ENCODE measurements around the gene TSPAN31.
"Not testable (repeated sequence)": the region's sequence is repeated elsewhere in the genome, so short reads cannot be mapped to it uniquely, and the experiment has no call there.

TSPAN31 gene

DNA sequence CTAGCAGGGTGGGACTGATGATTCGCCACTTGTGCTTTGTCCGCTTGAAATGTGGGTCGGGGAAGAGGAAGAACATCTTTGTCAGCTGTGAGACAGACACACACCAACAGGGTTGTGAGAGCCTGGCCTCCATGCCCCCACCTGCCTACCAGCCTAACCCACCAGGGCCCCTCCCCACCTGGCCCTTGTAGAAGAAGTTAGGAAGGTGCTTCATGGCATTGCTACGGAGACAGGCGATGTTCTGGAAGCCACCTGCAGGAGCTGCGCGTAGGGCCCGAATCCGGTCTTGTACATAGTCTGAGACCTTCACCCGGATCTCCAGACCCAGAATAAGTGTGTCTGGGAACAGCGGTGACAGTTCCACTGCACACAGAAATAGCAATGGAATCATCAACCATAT lies 24.8 kb downstream of the TSPAN31 start:
- DNase-seq, result no peak

DNA sequence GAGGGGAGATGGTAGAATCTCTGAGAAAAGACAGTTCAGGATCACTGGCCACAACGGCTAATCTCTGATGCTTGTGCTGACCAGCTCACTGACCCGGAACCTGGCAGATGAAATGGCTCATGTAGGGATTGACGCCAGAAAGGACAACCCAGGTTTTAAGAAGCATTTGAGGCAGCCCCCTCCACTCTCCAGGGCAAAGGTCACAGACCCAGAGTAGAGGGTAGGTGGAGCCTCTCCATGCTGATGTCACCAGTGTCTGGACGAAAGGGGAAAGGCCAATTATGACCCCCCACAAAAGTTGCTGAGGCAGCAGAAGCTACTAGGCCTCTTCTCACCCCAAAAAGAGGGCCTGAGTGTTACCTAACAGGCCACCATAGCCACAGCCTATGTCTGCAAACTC lies 25.9 kb downstream of the TSPAN31 start:
- DNase-seq, result no peak

DNA sequence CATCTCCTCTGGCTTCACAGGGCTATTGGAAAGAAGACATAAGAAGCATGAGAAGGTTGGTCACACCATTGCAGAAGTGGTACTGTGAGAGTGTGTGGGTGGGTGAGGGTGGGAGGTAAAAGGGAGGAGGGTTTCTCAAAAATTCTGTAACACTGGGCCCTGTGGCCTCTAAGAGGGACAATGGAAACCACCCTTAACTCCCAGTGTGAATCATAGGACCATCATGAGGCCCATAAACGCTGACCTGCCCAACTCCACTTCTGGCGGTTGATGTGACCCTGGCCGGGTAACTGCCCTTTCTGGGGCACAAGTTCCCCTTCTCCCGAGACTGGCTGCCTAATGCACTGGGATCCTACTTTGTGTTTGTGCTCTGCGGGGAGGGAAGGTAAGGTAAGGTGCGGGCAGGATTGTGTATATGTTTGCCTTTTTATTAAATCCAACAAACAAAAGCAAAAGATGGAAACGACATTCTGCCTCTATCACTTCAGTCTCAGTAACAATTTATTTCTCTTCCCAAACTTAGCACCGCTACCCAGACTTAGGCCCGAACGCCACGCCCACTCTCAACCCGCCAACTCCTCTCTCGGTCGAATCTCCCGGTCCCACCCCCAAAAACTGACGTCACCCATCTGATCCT lies 26.5 kb downstream of the TSPAN31 start:
- peak; percentile 81 to 86 for DNase-seq

DNA sequence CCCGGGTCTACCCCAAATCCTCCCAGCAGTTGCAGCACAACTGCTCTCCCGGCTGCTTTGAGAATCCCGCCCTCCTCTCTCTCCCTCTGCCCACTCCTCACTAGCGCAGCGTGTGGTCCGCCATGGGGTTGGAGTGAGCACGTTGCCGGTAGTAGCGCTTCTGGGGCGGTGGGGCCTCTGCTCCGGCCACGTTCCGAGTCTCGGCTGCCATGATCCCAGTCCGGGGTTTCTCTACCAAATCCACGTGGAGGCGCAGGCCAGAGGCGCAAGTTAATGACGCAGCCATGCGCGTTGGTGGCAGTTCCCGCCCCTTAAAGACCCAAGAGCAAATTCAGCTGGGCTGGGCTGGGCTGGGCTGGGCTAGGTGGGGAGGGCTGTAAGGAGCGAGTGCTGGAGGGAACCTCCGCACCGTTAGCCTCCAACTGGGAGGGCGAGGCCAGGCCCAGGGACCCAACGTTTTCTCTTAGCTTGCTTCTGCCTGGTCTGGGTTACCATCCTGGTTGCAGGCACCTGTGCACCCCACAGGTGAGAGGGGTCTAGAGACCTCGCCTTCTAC lies 27.1 kb downstream of the TSPAN31 start, which contains the start of gene METTL1:
Gene METTL1 (minus strand): TSS at position 233 of the 556 bp plus-strand sequence. CDS start 22 bp downstream, at position 211.
- DNase-seq, result peak; percentile 87 to 88

DNA sequence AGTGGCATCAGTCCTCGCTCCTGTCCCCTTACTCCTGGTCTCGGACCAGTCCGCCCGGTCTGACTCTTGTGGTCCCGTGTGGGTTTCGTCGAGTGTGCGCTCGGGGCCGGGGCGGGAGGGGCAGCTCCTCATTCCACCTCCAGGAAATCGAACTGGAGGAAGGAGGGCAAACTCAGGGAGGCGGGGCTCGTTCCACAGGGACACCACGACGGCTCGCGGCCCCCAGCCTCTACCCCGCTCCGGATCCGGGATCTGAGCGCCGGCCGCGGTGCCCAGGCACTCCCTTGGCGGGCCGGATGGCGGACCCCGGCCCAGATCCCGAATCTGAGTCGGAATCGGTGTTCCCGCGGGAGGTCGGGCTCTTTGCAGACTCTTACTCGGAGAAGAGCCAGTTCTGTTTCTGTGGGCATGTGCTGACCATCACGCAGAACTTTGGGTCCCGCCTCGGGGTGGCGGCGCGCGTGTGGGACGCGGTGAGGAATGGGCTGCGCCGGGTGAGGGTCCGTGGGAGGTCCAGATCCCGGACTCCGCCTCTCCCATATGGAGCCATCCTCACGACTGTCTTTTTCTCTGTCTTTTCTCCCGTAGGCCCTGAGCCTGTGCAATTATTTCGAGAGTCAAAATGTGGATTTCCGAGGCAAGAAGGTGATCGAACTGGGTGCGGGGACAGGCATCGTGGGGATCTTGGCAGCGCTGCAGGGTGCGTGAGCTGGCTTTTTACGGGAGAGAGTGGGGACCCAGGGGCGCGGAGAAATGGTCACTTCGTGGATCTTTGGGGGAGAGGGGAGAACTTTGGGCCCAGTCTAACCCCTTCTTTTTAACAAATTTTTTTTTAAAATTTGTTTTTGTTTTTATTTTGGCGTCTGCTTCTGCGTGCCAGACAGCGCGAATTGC lies 27.8 kb downstream of the TSPAN31 start, which contains the start of gene EEF1AKMT3:
Gene EEF1AKMT3 (plus strand): TSS at position 186 of the 894 bp plus-strand sequence. CDS start 111 bp downstream, at position 297.
- peak in 1 of 2 donors; percentile 44 for DNase-seq

DNA sequence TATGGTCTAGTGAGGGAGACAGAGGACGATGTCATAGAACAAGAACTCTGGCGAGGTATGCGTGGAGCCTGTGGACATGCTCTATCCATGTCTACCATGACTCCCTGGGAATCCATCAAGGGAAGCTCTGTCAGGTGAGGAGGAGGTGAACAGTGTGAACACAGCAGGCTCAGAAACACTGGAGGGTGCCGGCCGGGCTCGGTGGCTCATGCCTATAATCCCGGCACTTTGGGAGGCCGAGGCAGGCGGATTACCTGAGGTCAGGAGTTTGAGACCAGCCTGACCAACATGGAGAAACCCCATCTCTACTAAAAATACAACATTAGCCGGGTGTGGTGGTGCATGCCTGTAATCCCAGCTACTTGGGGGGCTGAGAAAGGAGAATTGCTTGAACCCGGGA lies 29.8 kb downstream of the TSPAN31 start:
- not testable (repeated sequence) for DNase-seq

DNA sequence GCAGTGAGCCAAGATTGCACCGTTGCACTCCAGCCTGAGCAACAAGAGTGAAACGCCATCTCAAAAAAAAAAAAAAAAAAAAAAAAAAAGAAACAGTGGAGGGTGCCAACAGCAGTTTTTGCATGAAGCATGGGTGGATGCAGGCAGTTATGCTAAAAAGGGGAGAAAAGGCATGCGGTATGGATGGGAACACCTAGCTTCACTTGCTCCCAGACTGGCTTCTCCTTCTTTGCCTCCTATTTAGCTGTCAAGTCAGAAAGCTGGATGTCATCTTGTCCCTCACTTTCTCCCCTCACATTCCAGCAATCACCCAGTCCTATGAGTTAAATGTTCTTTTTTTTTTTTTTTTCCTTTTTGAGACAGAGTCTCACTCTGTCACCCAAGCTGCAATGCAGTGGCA lies 30.2 kb downstream of the TSPAN31 start:
- DNase-seq, result no peak

DNA sequence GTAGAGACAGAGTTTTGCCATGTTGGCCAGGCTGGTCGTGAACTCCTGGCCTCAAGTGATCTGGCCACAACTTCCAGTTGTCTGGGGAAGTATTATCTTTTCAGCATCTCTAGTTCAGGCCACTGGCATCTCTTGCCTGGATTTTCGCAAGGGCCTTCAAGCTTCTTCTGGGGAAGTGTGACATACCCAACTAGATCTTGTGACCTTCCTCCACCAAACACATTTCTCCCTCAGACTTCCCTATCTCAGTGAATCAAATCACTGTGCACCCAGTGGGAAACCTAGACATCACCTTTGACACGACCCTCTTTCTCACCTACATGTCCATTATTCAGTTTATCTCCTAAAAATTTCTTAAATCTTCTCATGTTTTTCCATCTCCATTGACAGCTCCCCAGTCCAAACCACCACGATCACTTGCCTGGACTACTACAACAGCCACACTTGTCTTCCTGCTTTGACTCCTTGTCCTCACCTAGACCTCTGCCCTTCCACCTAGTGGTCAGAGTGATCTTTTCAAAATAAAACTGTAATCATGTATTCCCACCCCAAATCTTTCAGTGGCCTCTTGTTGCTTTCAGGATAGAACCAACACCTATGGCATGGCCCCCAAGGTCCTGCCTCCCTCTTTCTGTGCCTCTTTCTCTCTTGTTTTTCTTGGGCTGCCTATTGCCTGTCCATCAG lies 30.9 kb downstream of the TSPAN31 start:
- no peak for DNase-seq

DNA sequence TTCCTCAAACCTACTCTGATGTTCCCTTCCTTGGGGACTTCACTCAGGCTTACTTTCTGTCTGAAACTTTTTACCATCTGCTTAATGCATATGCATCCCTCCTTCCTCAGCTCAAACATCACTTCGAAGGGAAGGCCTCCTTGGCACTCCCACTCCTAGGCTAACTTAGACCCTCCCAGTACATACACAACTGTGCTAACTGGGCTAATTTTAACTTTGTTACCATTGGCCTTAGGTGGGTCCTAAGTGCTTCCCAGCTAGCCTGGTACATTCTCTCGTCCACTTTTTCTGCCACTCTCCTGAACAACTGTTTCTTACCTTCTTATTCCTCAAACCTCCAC lies 31.4 kb downstream of the TSPAN31 start:
- DNase-seq, result no peak

DNA sequence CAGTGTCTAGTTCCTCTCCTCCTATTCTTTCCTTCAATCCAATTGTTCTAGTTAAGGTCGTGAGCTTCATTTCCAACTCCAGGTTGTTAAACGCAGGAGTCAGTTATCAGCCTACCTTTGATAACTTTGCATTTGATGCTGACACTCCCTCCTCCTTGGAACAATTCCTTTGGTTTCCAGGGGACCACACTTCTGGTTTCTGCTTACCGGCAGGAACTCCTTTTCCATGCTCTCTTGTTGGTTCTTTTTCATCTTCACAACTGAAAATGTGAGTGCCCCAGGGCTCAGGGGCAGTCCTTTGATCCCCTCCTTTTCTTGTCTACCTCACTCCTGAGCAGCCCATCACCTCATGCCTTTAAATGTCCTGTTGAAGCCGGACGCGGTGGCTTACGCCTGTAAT lies 32.5 kb downstream of the TSPAN31 start:
- no peak for DNase-seq

DNA sequence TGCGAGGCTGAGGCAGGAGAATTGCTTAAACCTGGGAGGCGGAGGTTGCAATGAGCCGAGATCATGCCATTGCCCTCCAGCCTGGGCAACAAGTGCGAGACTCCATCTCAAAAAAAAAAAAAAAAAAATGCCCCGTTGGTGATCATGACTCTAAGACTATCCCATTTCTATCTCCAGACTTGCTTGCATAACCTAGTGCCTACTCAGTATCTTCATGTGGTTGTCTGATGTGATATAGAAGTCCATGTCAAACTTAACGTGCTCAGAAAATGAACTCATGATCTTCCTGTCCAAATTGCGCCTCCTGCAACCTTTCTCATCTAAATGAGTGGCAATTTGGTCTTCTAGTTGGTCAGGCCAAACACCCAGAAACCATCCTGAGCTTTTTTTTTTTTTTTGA lies 33.1 kb downstream of the TSPAN31 start:
- no peak for DNase-seq

DNA sequence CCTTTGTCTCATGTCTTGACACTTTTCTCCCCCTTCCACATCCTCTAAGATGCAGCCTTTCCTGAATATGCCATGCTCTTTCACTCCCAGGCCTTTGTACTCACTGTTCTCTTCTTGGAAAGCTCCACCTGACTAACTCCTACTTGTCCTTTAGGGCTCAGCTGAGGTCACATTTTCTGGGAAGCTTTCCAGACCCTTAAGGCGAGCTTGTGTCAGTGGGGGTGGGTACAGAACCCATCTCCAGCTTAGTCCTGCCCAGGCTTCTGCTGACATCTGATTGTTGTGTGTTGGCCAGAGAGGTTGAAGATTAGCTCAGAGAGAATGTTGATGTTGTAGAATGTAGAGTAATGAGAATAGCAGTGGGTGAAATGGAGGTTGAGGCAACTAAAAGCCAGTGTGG lies 34.9 kb downstream of the TSPAN31 start:
- no peak for DNase-seq

DNA sequence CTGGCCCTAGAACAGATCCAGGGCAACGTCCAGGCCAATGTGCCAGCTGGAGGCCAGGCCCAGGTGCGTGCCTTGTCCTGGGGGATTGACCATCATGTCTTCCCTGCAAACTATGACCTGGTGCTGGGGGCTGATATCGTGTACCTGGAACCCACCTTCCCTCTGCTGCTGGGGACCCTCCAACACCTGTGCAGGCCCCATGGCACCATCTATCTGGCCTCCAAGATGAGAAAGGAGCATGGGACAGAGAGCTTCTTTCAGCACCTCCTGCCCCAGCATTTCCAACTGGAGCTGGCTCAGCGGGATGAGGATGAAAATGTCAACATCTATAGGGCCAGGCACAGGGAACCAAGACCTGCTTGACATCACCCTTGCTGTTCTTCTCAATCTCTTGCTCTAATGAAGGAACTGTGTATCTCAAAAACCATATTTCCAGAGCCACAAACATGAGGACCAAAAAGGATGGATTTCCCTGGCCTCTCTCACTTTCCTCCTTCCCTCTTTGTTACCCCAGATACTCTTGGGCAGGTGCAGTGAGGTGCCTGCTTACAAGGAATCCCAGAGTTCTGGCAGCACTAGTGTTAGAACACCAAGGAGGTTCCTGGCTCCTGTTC lies 35.6 kb downstream of the TSPAN31 start:
- DNase-seq, result no peak

DNA sequence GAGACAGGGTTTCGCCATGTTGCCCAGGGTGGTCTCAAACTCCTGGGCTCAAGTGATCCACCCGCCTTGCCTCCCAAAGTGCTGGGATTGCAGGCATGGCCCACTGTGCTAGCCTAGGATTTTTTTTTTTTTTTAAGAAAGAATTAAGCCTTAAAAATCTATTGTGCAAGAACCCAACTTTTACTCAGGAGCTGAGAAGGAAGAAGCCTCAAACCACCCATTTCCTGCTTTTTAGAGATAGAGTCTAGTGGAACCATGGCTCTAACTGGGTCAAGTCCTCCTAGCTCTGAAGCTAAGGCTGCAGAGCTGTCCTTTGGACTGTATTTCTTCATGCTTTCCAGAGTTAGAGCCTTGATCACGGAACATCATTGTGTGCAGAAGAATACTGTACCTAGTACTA lies 36.4 kb downstream of the TSPAN31 start:
- no peak for DNase-seq

DNA sequence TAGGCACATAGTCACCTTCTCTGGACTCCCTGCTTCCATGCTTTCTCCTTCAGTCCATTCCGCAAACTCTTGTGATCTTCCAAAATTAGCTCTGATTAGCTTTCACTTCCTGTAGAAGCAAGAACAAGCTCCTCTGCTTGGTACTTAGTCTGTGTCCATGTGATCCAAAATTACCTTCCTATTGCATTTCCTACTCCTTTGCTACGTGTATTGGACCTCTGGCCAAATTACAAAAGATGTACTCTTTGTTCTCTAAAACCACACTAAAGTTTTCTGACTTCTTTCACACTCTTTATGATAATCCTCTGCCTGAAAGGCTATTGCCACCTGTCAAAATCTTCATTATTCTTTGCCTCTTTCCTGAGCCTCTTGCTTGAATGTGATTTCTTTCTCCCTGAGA lies 37.0 kb downstream of the TSPAN31 start:
- DNase-seq, result no peak

DNA sequence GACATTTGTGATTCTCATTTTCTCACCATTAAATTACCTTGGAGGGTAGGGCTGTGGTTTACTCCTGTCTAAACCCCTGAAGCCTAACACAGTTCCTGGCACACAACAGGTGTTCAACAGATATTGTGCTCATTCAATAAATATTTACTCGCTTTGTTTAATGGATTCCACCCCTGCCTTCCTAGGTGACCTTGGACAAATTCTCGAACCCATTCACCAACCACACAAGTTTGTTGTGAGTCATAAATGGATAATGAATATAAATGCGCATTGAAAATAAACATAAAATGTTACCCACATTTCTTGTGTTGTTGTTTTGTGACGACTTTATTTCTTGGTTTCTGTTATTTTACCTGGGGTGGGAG lies 37.4 kb downstream of the TSPAN31 start:
- no peak for DNase-seq

DNA sequence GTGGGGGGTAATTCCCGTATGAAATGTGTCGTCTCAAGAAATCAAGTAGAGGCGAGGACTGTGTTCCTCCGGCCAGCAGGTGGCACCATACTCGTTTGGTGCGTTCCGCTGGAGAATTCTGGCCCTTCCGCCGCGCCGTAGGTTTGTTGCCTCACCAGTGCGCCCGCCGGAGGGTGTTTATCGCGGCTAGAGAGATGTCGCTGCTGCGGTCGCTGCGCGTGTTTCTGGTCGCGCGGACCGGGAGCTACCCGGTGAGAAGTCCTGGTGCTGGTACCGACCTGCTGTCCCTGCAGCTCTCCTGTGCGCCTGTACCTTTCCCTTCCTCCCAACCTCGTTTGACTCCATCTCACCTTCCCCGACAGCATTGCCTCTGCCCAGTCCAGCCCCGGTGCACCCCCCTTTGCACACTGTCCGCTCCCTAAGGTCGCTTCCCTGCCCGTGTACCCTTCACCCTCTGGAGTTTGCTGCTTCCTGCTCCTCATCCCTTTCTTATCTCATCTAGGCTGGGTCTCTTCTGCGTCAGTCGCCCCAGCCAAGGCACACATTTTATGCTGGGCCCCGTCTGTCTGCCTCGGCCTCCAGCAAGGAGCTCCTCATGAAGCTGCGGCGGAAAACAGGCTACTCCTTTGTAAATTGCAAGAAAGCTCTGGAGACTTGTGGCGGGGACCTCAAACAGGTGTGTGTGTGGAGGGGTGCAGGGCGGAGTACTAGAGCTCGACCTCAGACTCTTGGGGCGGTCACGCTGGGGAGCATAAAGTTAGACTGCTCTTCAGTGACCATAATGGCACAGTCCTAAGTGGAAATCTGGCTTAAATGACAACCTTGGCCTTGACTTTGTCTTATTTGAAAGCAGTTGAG lies 38.0 kb downstream of the TSPAN31 start, which contains the start of gene TSFM:
Gene TSFM (plus strand): TSS at position 180 of the 858 bp plus-strand sequence. CDS start 15 bp downstream, at position 195.
- peak; percentile 97 to 98 for DNase-seq

DNA sequence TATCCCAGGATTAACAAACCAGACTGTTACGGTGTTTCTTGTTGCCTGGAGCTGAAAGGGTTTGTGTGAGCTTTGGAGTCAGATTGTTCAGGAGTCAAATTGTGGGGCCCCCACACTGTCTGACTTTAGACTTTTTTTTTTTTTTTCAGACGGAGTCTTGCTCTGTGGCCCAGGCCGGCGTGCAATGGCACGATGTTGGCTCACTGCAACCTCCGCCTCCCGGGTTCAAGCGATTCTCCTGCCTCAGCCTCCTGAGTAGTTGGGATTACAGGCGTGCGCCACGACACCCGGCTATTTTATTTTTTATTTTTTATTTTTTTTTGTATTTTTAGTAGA lies 38.6 kb downstream of the TSPAN31 start:
- no peak for DNase-seq

DNA sequence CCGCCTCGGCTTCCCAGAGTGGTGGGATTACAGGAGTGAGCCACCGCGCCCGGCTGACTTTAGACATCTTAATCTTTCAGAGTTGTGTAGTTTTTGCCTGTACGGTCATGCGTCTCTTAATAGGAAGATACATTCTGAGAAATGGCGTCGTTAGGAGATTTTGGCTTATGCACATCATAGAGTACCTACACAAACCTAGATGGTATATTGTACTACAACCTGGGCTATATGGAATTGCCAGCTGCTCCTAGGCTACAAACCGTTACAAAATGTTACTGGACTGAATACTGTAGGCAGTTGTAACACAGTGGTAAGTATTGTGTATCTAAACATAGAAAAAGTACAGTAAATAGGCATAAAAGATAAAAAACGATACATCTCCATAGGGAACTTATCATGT lies 39.0 kb downstream of the TSPAN31 start:
- no peak for DNase-seq

DNA sequence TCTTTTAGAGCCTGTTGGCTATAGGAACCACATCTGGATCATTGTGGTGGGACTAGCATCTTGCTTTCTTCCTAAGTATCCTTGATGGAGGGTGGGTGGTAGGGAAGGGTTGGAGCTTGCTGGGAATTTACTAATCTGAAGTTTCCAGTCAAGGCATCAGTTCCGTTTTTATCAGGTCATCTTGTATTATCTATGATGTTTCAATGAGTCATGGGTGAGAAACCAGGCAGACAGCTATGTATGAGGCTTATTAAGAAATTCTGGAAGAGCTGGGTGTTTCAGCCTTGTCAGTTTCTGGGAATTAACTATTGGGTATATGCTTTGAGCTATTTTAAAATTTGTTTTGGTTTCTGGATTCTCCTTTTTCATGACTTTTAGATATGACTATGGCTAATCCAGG lies 49.1 kb downstream of the TSPAN31 start:
- DNase-seq, result no peak

DNA sequence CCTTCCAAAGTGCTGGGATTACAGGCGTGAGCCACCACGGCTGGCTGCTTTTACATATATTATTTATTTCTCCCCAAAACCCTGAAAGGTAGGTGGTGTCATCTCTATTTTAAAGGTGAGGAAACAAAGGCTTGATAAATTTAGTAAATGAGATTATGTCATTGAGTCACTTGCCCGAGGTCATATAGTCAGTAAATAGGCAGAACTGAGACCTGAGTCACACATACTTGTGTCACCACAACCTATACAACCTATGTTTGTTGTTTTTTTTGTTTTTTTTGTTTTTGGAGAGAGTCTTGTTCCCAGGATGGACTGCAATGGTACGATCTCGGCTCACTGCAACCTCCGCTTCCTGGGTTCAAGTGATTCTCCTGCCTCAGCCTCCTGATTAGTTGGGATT lies 50.5 kb downstream of the TSPAN31 start:
- no peak for DNase-seq

DNA sequence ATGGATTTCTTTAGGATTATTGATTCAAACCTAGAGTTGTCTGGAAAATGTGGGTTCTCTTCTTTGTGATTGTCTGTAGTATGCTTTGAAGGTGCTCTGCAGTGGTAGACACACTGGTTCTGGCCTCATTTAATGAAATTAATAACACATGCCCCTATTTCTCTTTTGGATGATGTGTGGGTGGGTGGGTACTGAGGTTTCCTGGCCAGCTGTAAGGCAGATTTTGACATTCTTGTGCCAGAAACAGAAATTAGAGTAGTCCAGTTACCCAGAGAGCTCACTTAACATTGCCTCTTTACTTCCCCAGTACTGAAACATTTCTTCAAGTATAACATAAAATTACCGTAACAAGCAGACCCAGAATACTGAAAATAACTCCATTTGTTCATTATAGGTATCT lies 52.2 kb downstream of the TSPAN31 start:
- no peak for DNase-seq
